HepG2 (cell line): Measurements from ENCODE around the gene BCKDHA. TPM values are rescaled to one million over a fixed set of nuclear protein-coding genes. Genes with fewer than 3 reads are reported as not detected.

Source experiments
- ATAC-seq: fragments of 200-7000 bp; cut with Tn5 transposase; 3 replicates; pipeline ENCODE4 v1.9.1; 2020; ENCODE audit warnings: mild to moderate bottlenecking, moderate library complexity
- BruUV-seq: library from RNA; stranded (reverse); fragments of 400-500 nt; replicated peaks from 2 replicates; lab custom pipeline; 2021; lab: Mats Ljungman, UMichigan
- CTCF ChIA-PET: fragments of 300-600 bp; formaldehyde crosslinking; extraction: SDS; loops from one replicate; lab custom pipeline; 2021; ENCODE audit warnings: low total read pairs, inconsistent platforms, low intra/inter-chr PET ratio; lab: Yijun Ruan, JAX
- POLR2A ChIA-PET: fragments of 350-600 bp; sonication (Branson Sonifier 250); formaldehyde crosslinking; loops from one replicate; lab custom pipeline; 2020; ENCODE audit warnings: antibody characterized with exemption, inconsistent platforms; lab: Yijun Ruan, JAX
- DNase-seq: peaks from one replicate; pipeline ENCODE4 v3.0.0-alpha.2; 2015; ENCODE audit warnings: low spot score
- FAIRE-seq: peaks from 3 replicates; lab custom pipeline; 2011; peaks lifted over from hg19 to GRCh38; lab: Jason Lieb, UNC
- H2AFZ ChIP-seq: one replicate; pipeline ENCODE4 v1.6.1; 2011; ENCODE audit warnings: low read length, inconsistent platforms
- H3K27ac ChIP-seq: fragments of 300-600 bp; 3 replicates; pipeline ENCODE4 v1.8.0; 2011; ENCODE audit warnings: mixed run types, mild to moderate bottlenecking, mixed read lengths, low read length, inconsistent platforms; ENCODE audit not compliant: insufficient read depth; ENCODE audit errors: extremely low read length
- H3K27me3 ChIP-seq, 2 experiments: fragments of 200-600 bp in 1 of 2; 2 replicates in 1 of 2; 3 replicates in 1 of 2; pipeline versions ENCODE4 v1.6.0 to v1.8.0; 2011; ENCODE audit warnings: low read length in 2 of 2, mild to moderate bottlenecking in 2 of 2, moderate library complexity in 2 of 2, inconsistent platforms in 1 of 2; ENCODE audit not compliant: insufficient read depth in 2 of 2, control insufficient read depth in 1 of 2
- H3K36me3 ChIP-seq, 2 experiments: fragments of 200-600 bp in 1 of 2; replicated peaks in 1 of 2; 2 replicates in 1 of 2; 3 replicates in 1 of 2; pipeline versions ENCODE4 v1.5.1 to v1.8.0; 2011; ENCODE audit warnings: low read length in 2 of 2, inconsistent platforms in 1 of 2; ENCODE audit not compliant: insufficient read depth in 2 of 2, control insufficient read depth in 1 of 2
- H3K4me1 ChIP-seq: 2 replicates; pipeline ENCODE4 v1.5.1; 2012; ENCODE audit warnings: low read length, inconsistent platforms; ENCODE audit not compliant: insufficient read depth
- H3K4me2 ChIP-seq: 2 replicates; pipeline ENCODE4 v1.6.0; 2011; ENCODE audit warnings: low read depth, low read length, inconsistent platforms
- H3K4me3 ChIP-seq, 3 experiments: fragments of 200-600 bp in 1 of 3; sonication (generic), shearing (Covaris generic) in 1 of 3; replicated peaks in 1 of 3; 2 replicates each; pipeline ENCODE4 v1.5.1; 2011 to 2016; ENCODE audit warnings: low read length in 3 of 3, inconsistent platforms in 2 of 3, low read depth in 2 of 3, mild to moderate bottlenecking in 2 of 3, control low read depth in 1 of 3, mixed read lengths in 1 of 3; ENCODE audit not compliant: insufficient read depth in 1 of 3
- H3K79me2 ChIP-seq: one replicate; pipeline ENCODE4 v1.6.1; 2011; ENCODE audit warnings: low read length, inconsistent platforms; ENCODE audit not compliant: insufficient read depth
- H3K9ac ChIP-seq: 2 replicates; pipeline ENCODE4 v1.6.0; 2011; ENCODE audit warnings: mild to moderate bottlenecking, low read depth, low read length, inconsistent platforms; ENCODE audit not compliant: insufficient read depth
- H3K9me3 ChIP-seq: 2 replicates; pipeline ENCODE4 v1.5.1; 2012; ENCODE audit warnings: mild to moderate bottlenecking, low read length
- H4K20me1 ChIP-seq: 2 replicates; pipeline ENCODE4 v1.6.0; 2011; ENCODE audit warnings: inconsistent platforms, mild to moderate bottlenecking, low read length, moderate library complexity; ENCODE audit not compliant: insufficient read depth
- ASH2L ChIP-seq: fragments of 300-600, 200-600 bp; sonication (generic); IDR thresholded peaks from 2 replicates; pipeline ENCODE4 v1.7.0; 2017; ENCODE audit warnings: low read depth, mild to moderate bottlenecking, moderate library complexity, mixed read lengths, low read length; ENCODE audit not compliant: insufficient read length
- CAMTA2 ChIP-seq: sonication (generic); formaldehyde crosslinking; IDR thresholded peaks from 2 replicates; pipeline ENCODE4 v1.4.0; 2020; ENCODE audit warnings: mild to moderate bottlenecking, missing genetic modification reagents, borderline replicate concordance
- ETV6 ChIP-seq: sonication (generic); formaldehyde crosslinking; conservative IDR thresholded peaks from 2 replicates; pipeline ENCODE4 v1.4.0; 2020; ENCODE audit warnings: missing genetic modification reagents
- GATAD1 ChIP-seq: IDR thresholded peaks from 2 replicates; pipeline ENCODE4 v1.6.1; 2016; ENCODE audit warnings: missing genetic modification reagents, missing compliant biosample characterization
- JARID2 ChIP-seq: sonication (generic); formaldehyde crosslinking; IDR thresholded peaks from 2 replicates; pipeline ENCODE4 v1.8.1; 2023; ENCODE audit warnings: missing genetic modification reagents, inconsistent platforms; ENCODE audit not compliant: insufficient replicate concordance
- MAZ ChIP-seq, 2 experiments: sonication (generic) in 1 of 2; formaldehyde crosslinking in 1 of 2; IDR thresholded peaks; 2 replicates each; pipeline versions ENCODE4 v1.5.0 to v1.6.1; 2012 to 2020; ENCODE audit warnings: low read depth in 2 of 2, mild to moderate bottlenecking in 2 of 2, borderline replicate concordance in 1 of 2, improper control_type of control experiment in 1 of 2, low read length in 1 of 2, missing genetic modification reagents in 1 of 2, moderate library complexity in 1 of 2
- NR1H2 ChIP-seq: sonication (generic); formaldehyde crosslinking; IDR thresholded peaks from 2 replicates; pipeline ENCODE4 v1.8.1; 2022; ENCODE audit warnings: low read depth, missing genetic modification reagents, borderline replicate concordance
- STAG1 ChIP-seq: sonication (generic); formaldehyde crosslinking; IDR thresholded peaks from 2 replicates; pipeline ENCODE4 v1.4.0; 2020; ENCODE audit warnings: missing genetic modification reagents
- TGIF2 ChIP-seq: IDR thresholded peaks from 2 replicates; pipeline ENCODE4 v1.6.1; 2016; ENCODE audit warnings: control low read depth, missing compliant biosample characterization
- THRA ChIP-seq: sonication (generic); formaldehyde crosslinking; IDR thresholded peaks from 2 replicates; pipeline ENCODE4 v1.4.0; 2020; ENCODE audit warnings: missing genetic modification reagents, borderline replicate concordance
- XBP1 ChIP-seq: sonication (generic); formaldehyde crosslinking; IDR thresholded peaks from 2 replicates; pipeline ENCODE4 v1.5.0; 2020; ENCODE audit warnings: missing genetic modification reagents
- ZNF143 ChIP-seq: sonication (generic); formaldehyde crosslinking; IDR thresholded peaks from 2 replicates; pipeline ENCODE4 v1.4.0; 2020; ENCODE audit warnings: missing genetic modification reagents
- ZNF468 ChIP-seq: sonication (generic); formaldehyde crosslinking; IDR thresholded peaks from 2 replicates; pipeline ENCODE4 v1.8.0; 2022; ENCODE audit warnings: mild to moderate bottlenecking, moderate library complexity, missing genetic modification reagents
- ZNF597 ChIP-seq: sonication (generic); formaldehyde crosslinking; IDR thresholded peaks from 2 replicates; pipeline ENCODE4 v1.5.0; 2020; ENCODE audit warnings: missing genetic modification reagents
- WGBS: methylation state at CpG from one replicate; pipeline ENCODE4 v1.1.6; 2017; ENCODE audit warnings: low lambda C conversion rate; 5-methylcytosine and 5-hydroxymethylcytosine counted together
- in situ Hi-C: cut with HindIII; loops from 2 replicates; pipeline ENCODE4 v1.10.0; 2017; ENCODE audit warnings: low pct_unique_long_range_greater_than_20kb; ENCODE audit not compliant: extremely low pct_ligation_motif_present
- intact Hi-C: fragments of 100-400 bp; cut with micrococcal nuclease; formaldehyde crosslinking; loops from one replicate; pipeline ENCODE4 v1.10.0; 2022; ENCODE audit not compliant: unreplicated experiment
- polyA plus RNA-seq, 8 experiments: library from polyadenylated mRNA; depleted of rRNA in 3 of 8; stranded (reverse) in 7 of 8; unstranded in 1 of 8; fragments of >200 nt; fragmentation: Illumina TruSeq in 4 of 8; extraction: Trizol in 4 of 8; gene quantifications; 2 replicates each; pipeline versions ENCODE4 v1.2.1 to v1.2.3, GENCODE V29; 2011 to 2016; ENCODE audit warnings: low read depth in 4 of 8, missing spikeins in 1 of 8, mixed read lengths in 1 of 8; ENCODE audit not compliant: insufficient read depth in 1 of 8
- total RNA-seq, 5 experiments: library from RNA; depleted of rRNA; stranded (reverse); fragments of >200 nt; fragmentation: Illumina TruSeq; extraction: Trizol; gene quantifications; 2 replicates each; pipeline ENCODE4 v1.2.3, GENCODE V29; 2016; ENCODE audit warnings: low read depth in 1 of 5
- TF ChIP-seq, protein P1 (sequence below): sonication (generic); formaldehyde crosslinking; IDR thresholded peaks from 2 replicates; pipeline ENCODE4 v1.4.0; 2020; ENCODE audit warnings: missing genetic modification reagents, borderline replicate concordance
- TF ChIP-seq, protein P2 (sequence below): IDR thresholded peaks from 2 replicates; pipeline ENCODE4 v1.6.1; 2018; ENCODE audit warnings: missing genetic modification reagents

Gene BCKDHA
- total and polyA plus RNA-seq, 2 of the 13 experiments (the other 11 are each of a cell fraction or from before 2014, with no cell fraction given) = 11.8 to 31.5 TPM

- TF ChIP-seq STAG1 (peak; percentile 88), CAMTA2 (CRISPR knock-in tag) (no peak), MAZ (IDR thresholded peaks at IDR 0.05; ENCODE audit: borderline replicate concordance, low read depth, low read length) (no peak), MAZ (CRISPR knock-in tag; IDR thresholded peaks at IDR 0.05; ENCODE audit: low read depth) (0 out of 2 replicates have a peak, but pooled peaks have one; percentile 41), THRA (CRISPR knock-in tag) (peak; percentile 51; the same call in 1 of the 2 replicates), NR1H2 (no peak), GATAD1 (0 out of 2 replicates have a peak, but pooled peaks have one; percentile 25)
Measured at GRCh38 chr19:41449079-41449864, 51.7 kb downstream of the BCKDHA start (continued).

DNA sequence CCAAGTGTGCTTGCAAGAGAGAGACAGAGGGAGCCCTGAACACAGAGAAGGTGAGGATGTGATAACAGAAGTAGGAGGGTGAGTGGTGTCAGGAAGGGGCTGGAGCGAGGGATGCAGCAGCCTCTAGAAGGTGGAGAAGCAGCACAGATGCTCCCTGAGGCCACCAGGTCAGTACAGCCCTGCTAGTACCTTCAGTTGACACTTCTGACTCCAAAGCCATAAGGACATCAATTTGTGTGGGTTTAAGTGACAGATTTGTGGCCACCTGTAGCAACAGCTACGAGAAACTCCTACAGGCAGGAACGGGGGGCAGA, 52.2 kb downstream of the BCKDHA start:
- FAIRE-seq (no peak), DNase-seq (no peak), ATAC-seq (peak; percentile 47)
- Histone ChIP-seq H2AFZ (no peak overlapping the region), H3K4me2 (no peak overlapping the region), H3K27ac (no peak overlapping the region), H3K4me3 (no peak overlapping the region), H3K4me1 (0 out of 2 replicates have a peak, but pooled peaks cover 4% of the 10 kb centered on the region), H4K20me1 (no peaks in the 10 kb centered on the region), H3K79me2 (no peaks in the 10 kb centered on the region), H3K27me3 (peaks cover 0 to 4% of the 10 kb centered on the region in 2 experiments; a peak in 1 of 5 replicates), H3K36me3 (no peaks in the 10 kb centered on the region), H3K9me3 (no peaks in the 10 kb centered on the region), H3K9ac (no peak overlapping the region)
- CTCF ChIA-PET = interaction anchor here (1.3 to 2.9 kb wide), 5 partner anchors 88 to 121 kb away, joined by 4 to 37 read pairs (median 12); no protein-coding TSS in a partner anchor
- POLR2A ChIA-PET = interaction anchor here (1.2 kb wide), 1 partner anchor 113 kb away, joined by 4 read pairs; no protein-coding TSS in a partner anchor
- in situ Hi-C loops (no loop called here), intact Hi-C loops (loop anchor here (1.0 kb wide), 3 partner anchors 41 to 120 kb away; no protein-coding TSS in a partner anchor)
- 11% methylated on average over 3 of the region's 3 CpGs for WGBS
- no peak for TF ChIP-seq JARID2 (CRISPR knock-in tag)
- no peak for TF ChIP-seq TGIF2
- TF ChIP-seq ETV6 (CRISPR knock-in tag) = no peak
- TF ChIP-seq, protein P1, sequence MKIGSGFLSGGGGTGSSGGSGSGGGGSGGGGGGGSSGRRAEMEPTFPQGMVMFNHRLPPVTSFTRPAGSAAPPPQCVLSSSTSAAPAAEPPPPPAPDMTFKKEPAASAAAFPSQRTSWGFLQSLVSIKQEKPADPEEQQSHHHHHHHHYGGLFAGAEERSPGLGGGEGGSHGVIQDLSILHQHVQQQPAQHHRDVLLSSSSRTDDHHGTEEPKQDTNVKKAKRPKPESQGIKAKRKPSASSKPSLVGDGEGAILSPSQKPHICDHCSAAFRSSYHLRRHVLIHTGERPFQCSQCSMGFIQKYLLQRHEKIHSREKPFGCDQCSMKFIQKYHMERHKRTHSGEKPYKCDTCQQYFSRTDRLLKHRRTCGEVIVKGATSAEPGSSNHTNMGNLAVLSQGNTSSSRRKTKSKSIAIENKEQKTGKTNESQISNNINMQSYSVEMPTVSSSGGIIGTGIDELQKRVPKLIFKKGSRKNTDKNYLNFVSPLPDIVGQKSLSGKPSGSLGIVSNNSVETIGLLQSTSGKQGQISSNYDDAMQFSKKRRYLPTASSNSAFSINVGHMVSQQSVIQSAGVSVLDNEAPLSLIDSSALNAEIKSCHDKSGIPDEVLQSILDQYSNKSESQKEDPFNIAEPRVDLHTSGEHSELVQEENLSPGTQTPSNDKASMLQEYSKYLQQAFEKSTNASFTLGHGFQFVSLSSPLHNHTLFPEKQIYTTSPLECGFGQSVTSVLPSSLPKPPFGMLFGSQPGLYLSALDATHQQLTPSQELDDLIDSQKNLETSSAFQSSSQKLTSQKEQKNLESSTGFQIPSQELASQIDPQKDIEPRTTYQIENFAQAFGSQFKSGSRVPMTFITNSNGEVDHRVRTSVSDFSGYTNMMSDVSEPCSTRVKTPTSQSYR = no peak
- no peak for TF ChIP-seq ZNF468
- no peak for TF ChIP-seq ASH2L
- no peak for TF ChIP-seq XBP1 (CRISPR knock-in tag)
- TF ChIP-seq ZNF597 (CRISPR knock-in tag) = no peak
- TF ChIP-seq ZNF143 (CRISPR knock-in tag) = no peak
- TF ChIP-seq, protein P2, sequence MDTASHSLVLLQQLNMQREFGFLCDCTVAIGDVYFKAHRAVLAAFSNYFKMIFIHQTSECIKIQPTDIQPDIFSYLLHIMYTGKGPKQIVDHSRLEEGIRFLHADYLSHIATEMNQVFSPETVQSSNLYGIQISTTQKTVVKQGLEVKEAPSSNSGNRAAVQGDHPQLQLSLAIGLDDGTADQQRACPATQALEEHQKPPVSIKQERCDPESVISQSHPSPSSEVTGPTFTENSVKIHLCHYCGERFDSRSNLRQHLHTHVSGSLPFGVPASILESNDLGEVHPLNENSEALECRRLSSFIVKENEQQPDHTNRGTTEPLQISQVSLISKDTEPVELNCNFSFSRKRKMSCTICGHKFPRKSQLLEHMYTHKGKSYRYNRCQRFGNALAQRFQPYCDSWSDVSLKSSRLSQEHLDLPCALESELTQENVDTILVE = no peak
- BruUV-seq = no TSS peak
